SIG-M5 (cell line): ENCODE results near the gene GOLGA3.
"Not testable (repeated sequence)": the region's sequence is repeated elsewhere in the genome, so short reads cannot be mapped to it uniquely, and the experiment has no call there.

Source experiments
- DNase-seq: peaks from one replicate; lab custom pipeline; 2025; lab: John Stamatoyannopoulos, UW

Gene GOLGA3

GRCh38 chr12:132814232-132814631 lies 14.4 kb downstream of the GOLGA3 start:
- DNase-seq = no peak

- DNase-seq = no peak
Observed at GRCh38 chr12:132813443-132813842, 15.2 kb downstream of the GOLGA3 start.

GRCh38 chr12:132812631-132813305 lies 15.9 kb downstream of the GOLGA3 start:
- DNase-seq = no peak

- not testable (repeated sequence) for DNase-seq
Observed at GRCh38 chr12:132809391-132809790, 19.3 kb downstream of the GOLGA3 start.

- no peak for DNase-seq
Observed at GRCh38 chr12:132807295-132808092, 21.2 kb downstream of the GOLGA3 start.

GRCh38 chr12:132806857-132807256 lies 21.8 kb downstream of the GOLGA3 start:
- no peak for DNase-seq

- no peak for DNase-seq
Observed at GRCh38 chr12:132804426-132804861, 24.2 kb downstream of the GOLGA3 start.

GRCh38 chr12:132803888-132804287 lies 24.8 kb downstream of the GOLGA3 start:
- DNase-seq = no peak

GRCh38 chr12:132803125-132803524 lies 25.5 kb downstream of the GOLGA3 start:
- DNase-seq = no peak

- DNase-seq = no peak
Observed at GRCh38 chr12:132801741-132802140, 26.9 kb downstream of the GOLGA3 start.

- no peak for DNase-seq
Observed at GRCh38 chr12:132798836-132799235, 29.8 kb downstream of the GOLGA3 start.

GRCh38 chr12:132797820-132798570 lies 30.7 kb downstream of the GOLGA3 start:
- DNase-seq = no peak

- no peak for DNase-seq
Observed at GRCh38 chr12:132795847-132796246, 32.8 kb downstream of the GOLGA3 start.

GRCh38 chr12:132791940-132792339 lies 36.7 kb downstream of the GOLGA3 start:
- DNase-seq = not testable (repeated sequence)

- DNase-seq = no peak
Observed at GRCh38 chr12:132789099-132789471, 39.6 kb downstream of the GOLGA3 start.

- no peak for DNase-seq
Observed at GRCh38 chr12:132788375-132789098, 40.1 kb downstream of the GOLGA3 start.

GRCh38 chr12:132787877-132788276 lies 40.8 kb downstream of the GOLGA3 start:
- DNase-seq = no peak

- no peak for DNase-seq
Observed at GRCh38 chr12:132786192-132786591, 42.5 kb downstream of the GOLGA3 start.

GRCh38 chr12:132784580-132784979 lies 44.1 kb downstream of the GOLGA3 start:
- no peak for DNase-seq

- no peak for DNase-seq
Observed at GRCh38 chr12:132783917-132784531, 44.6 kb downstream of the GOLGA3 start.

GRCh38 chr12:132781938-132782337 lies 46.7 kb downstream of the GOLGA3 start:
- DNase-seq = no peak
